ENCODE results near the gene HOOK2.
"Not testable (repeated sequence)": the region's sequence is repeated elsewhere in the genome, so short reads cannot be mapped to it uniquely, and the experiment has no call there.

The HOOK2 gene

DNA sequence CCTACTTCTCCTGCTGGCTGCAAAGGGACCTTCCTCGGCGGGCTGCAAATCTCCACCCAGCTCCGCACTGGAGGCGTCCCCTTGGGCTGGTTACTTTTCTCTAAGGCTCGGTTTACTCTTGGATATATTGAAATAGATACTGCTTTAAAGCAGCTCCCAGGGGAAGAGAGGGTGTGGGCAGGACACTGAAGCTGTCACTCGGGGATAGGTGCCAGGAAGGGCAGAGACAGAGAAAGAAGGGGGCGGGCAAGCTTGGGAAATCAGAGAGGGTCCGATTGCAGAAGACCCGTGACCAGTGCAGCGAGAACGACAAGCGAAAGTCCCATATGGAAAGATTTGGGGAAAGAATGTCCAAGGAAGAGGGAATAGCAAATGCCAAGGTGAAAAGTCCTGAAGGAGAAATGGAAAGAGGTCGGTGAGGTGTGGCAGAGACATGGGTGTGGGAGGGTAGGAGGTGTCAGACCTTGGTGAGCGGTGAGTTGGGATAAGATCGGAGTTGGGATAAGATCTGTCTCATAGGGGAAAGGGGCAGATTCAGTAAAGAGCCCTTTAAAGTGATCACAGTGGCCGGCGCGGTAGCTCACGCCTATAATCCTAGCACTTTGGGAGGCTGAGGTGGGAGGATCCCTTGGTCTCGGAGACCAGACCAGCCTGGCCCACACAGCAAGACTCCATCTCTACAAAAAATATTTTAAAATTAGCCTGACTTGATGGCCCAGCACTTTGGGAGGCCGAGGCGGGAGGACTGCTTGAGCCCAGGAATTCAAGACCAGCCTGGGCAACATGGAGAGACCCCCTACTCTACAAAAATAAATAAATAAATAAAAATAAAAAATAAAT lies 27.1 kb upstream of the HOOK2 start:
- peak overlapping the region; percentile 92 for H3K27ac ChIP-seq

DNA sequence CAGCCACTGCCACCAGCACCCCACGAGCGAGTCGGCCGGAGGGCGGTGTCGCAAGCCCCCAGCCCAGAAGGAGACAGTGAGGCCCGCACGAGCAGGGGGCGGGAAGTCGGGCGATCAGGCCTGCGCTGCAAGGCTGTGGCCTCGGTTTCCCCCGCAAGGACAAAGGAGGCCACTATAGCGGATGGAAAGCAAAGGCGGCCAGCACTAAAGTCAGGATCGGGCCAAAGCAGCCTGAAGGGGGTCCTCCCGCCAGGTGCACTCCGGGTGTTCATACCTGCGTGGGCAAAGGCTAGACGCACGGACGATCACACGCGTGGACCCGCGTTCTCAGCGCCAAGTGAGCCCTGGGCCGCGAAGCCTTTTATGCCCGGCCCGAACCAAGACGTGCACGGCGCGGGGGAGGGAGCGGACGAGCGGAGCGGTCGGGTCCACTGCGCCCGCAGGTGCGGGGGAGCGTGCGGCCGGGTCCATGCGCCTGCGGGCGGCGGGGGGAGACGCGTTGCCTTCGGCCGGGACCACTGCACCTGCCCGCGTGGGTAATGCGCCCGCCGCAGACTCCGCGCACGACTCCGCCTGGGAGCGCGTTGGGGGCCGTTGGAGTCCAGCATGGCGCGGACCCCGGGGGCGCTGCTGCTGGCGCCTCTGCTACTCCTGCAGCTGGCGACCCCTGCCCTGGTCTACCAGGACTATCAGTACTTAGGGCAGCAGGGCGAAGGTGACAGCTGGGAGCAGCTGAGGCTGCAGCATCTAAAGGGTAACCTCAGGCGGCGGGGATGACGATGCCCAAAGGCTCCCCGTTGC lies 26.3 kb upstream of the HOOK2 start, which contains the start of the genes PRDX2 and THSD8:
PRDX2 (minus strand) TSS at position 335 of the 801 bp plus-strand sequence. CDS start 539 bp downstream, outside the sequence.
THSD8 (plus strand) TSS at position 604 of the 801 bp plus-strand sequence; CDS start at position 607, 3 bp downstream.
- H3K27ac ChIP-seq = peak within 1 kb of the TSS; percentile 92
- TF ChIP-seq, protein P1, sequence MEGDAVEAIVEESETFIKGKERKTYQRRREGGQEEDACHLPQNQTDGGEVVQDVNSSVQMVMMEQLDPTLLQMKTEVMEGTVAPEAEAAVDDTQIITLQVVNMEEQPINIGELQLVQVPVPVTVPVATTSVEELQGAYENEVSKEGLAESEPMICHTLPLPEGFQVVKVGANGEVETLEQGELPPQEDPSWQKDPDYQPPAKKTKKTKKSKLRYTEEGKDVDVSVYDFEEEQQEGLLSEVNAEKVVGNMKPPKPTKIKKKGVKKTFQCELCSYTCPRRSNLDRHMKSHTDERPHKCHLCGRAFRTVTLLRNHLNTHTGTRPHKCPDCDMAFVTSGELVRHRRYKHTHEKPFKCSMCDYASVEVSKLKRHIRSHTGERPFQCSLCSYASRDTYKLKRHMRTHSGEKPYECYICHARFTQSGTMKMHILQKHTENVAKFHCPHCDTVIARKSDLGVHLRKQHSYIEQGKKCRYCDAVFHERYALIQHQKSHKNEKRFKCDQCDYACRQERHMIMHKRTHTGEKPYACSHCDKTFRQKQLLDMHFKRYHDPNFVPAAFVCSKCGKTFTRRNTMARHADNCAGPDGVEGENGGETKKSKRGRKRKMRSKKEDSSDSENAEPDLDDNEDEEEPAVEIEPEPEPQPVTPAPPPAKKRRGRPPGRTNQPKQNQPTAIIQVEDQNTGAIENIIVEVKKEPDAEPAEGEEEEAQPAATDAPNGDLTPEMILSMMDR (conservative IDR thresholded peaks at IDR 0.05) = no peak

More for the DNA sequence above, 27.1 kb upstream of the HOOK2 start:
- TF ChIP-seq, protein P1 (conservative IDR thresholded peaks at IDR 0.05) = no peak

DNA sequence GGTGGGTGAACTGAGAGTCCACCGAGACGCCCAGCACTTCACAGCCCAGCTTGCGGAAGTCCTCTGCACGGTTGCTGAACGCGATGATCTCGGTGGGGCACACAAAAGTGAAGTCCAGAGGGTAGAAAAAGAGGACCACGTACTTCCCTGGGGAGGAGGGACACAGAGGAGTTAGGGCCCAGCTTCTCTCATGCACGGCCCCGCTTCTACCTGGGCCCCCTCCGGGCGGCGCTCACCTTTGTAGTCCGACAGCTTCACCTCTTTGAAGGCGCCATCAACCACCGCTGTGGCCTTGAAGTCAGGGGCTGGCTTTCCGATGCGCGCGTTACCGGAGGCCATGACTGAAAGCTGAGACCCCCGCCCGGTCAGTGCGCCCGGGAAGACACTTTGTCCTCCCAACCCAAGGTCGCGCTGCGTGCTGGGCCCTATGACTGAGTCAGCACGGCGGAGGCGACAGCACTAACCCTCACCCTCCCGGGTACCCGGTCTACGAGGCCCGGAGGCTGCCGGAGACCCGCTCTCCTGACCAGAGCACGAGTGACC lies 25.6 kb upstream of the HOOK2 start:
- TF ChIP-seq, protein P1 (conservative IDR thresholded peaks at IDR 0.05) = no peak
- H3K27ac ChIP-seq = peak overlapping the region; percentile 92

- peak overlapping the region; percentile 92 for H3K27ac ChIP-seq
- TF ChIP-seq, protein P1 (conservative IDR thresholded peaks at IDR 0.05) = no peak
Observed at GRCh38 chr19:12800466-12800770, 25.1 kb upstream of the HOOK2 start.

DNA sequence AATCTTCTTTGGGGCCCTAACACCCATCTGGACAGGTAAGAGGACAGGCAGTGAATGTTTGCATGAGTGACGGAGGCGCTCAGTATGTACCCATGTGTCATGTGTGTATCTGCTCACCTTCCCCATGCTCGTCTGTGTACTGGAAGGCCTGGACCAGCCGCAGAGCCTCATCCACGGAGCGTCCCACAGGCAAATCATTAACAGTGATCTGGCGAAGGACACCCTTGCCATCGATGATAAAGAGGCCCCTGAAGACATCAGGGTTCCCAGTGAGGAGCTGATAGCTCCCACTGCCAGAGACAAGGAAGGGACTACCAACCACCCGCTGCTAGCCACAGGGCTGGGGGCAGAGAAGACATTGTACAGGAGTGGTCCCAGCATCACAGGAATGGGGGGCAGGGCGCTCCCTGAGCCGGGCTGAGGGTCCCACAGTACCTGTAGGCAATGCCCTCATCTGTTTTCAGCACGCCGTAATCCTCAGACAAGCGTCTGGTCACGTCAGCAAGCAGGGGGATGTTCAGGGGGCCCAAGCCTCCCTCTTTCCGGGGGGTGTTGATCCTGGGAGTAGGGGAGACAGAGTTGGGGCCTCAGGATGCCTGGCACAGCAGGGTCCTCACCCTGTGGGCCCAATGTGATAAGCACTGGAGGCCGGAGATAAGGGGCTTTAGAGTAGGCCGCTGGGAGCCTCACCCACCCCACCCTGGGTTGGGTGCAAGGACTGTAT lies 24.6 kb upstream of the HOOK2 start:
- H3K27ac ChIP-seq = peak overlapping the region; percentile 92; the same call in 1 of the 2 replicates
- TF ChIP-seq, protein P1 (conservative IDR thresholded peaks at IDR 0.05) = no peak

GRCh38 chr19:12797607-12798006 lies 22.3 kb upstream of the HOOK2 start:
- not testable (repeated sequence) for H3K27ac ChIP-seq

DNA sequence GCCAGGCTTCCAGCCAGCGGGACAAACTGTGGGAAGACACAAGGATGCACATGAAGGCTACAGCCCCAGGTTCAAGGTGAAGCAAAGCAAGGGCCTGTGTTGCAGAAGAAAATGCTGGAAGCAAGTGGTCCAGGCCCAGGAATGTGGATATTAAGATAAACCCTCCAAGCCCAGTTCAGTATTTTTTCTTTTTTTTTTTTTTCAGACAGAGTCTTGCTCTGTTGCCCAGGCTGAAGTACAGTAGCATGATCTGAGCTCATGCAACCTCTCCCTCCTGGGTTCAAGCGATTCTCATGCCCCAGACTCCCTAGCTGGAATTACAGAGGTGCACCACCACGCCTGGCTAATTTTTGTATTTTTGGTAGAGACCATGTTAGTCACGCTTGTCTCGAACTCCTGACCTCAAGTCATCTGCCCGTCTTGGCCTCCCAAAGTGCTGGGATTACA lies 21.8 kb upstream of the HOOK2 start:
- TF ChIP-seq, protein P1 (conservative IDR thresholded peaks at IDR 0.05) = no peak
- no peak overlapping the region for H3K27ac ChIP-seq
